ENCODE data around the gene CAPN13.

DNA sequence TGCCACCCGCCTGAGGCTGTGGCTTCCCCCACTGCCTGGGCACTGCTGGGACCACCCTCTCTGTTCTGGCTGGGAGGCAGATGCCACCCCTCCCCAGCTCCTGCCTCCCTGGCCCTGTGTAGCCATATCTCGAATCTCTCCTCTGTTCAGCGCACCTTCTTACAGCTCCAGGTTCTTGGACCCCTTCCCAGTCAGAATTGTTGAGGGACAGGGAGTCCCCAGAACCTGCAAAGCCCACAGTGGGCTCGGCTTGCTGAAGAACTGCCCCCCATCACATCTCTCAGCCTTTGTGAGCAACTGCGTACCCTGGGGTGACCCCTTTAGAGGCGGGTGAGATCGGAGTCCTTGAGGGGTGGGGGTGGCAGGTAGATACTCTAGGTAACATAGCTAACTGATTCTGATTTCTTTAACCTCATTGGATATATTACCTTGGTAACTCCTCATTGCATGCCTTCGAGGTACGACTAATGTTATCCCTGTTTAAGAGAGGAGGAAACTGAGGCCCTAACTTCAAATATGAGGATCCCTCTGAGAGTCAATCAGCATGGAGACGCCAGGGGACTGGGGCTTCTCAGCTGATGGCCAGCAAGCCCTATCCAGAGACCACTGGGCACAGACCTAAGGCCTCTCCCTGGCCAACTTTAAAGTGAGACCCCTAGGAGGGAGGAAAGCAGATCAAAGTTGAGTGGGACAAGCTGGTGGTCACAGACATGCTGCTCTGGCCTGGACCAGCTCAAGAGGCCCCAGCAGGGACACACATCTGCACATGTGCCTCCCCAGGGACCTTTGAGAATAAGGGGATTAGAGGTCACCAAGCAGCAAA, 101.3 kb downstream of the CAPN13 start:
- TF ChIP-seq, protein P1, sequence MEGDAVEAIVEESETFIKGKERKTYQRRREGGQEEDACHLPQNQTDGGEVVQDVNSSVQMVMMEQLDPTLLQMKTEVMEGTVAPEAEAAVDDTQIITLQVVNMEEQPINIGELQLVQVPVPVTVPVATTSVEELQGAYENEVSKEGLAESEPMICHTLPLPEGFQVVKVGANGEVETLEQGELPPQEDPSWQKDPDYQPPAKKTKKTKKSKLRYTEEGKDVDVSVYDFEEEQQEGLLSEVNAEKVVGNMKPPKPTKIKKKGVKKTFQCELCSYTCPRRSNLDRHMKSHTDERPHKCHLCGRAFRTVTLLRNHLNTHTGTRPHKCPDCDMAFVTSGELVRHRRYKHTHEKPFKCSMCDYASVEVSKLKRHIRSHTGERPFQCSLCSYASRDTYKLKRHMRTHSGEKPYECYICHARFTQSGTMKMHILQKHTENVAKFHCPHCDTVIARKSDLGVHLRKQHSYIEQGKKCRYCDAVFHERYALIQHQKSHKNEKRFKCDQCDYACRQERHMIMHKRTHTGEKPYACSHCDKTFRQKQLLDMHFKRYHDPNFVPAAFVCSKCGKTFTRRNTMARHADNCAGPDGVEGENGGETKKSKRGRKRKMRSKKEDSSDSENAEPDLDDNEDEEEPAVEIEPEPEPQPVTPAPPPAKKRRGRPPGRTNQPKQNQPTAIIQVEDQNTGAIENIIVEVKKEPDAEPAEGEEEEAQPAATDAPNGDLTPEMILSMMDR (IDR thresholded peaks at IDR 0.05): no peak
- TF ChIP-seq POLR2A (IDR thresholded peaks at IDR 0.05): no peak

Data from testis (tissue), 2 donors.